GM04503 (cell line): ENCODE results near the gene MTHFS.
"Not testable (repeated sequence)": the region's sequence is repeated elsewhere in the genome, so short reads cannot be mapped to it uniquely, and the experiment has no call there.

Source experiments
- DNase-seq: peaks from one replicate; pipeline ENCODE4 v3.0.0-alpha.2; 2012; ENCODE audit warnings: low read depth

The MTHFS gene

GRCh38 chr15:79915776-79916501, 19.1 kb upstream of the MTHFS start:
- not testable (repeated sequence) for DNase-seq

- DNase-seq, result no peak
These were observed 17.9 kb upstream of the MTHFS start for GRCh38 chr15:79914728-79915127.

DNA sequence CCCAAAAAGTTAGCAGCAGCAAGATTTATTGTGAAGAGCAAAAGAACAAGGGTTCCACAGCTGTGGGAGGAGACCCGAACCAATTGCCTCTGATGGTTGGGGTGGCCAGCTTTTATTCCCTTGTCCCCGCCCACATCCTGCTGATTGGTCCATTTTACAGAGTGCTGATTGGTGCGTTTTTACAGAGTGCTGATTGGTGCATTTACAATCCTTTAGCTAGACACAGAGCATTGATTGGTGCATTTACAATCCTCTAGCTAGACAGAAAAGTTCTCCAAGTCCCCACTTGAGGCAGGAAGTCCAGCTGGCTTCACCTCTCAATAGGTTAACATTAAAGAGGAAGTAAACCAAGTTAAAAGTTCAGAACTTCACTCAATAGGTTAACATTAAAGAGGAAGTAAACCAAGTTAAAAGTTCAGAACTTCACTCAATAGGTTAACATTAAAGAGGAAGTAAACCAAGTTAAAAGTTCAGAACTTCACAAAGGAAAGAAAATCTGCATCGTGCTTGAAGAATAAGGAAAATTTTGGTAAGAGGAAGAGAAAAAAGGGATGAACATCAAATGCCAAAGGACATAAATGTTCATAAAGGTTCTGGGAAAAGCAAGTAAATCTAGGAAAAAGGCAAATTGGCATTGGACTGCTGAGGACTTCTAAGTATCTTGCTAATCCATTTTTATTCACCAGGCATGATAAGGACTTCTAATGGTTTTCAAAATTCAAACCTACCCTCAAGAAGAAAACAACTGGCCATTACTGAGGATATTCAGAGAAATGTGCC, 12.9 kb upstream of the MTHFS start:
- not testable (repeated sequence) for DNase-seq

DNA sequence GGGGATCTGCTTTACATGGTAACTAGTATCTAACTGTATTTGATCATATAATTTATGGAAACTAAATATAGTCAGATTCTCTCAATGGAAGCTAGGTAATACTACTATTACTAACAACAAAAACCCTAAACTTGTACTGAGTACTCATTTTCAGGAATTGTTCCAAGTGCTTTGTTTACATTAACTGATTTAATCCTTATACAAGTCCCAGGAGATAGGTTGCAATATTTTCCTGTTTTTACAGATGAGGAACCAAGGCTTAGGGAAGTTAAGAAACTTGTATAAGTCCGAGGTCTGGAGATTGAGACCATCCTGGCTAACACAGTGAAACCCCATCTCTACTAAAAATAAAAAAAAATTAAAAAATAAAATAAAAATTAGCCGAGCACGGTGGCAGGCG, 7.5 kb upstream of the MTHFS start:
- DNase-seq, result no peak

- DNase-seq, result no peak
These were observed 6.8 kb upstream of the MTHFS start for GRCh38 chr15:79903626-79904025.

- DNase-seq, result no peak
These were observed 6.3 kb upstream of the MTHFS start for GRCh38 chr15:79903144-79903543.

DNA sequence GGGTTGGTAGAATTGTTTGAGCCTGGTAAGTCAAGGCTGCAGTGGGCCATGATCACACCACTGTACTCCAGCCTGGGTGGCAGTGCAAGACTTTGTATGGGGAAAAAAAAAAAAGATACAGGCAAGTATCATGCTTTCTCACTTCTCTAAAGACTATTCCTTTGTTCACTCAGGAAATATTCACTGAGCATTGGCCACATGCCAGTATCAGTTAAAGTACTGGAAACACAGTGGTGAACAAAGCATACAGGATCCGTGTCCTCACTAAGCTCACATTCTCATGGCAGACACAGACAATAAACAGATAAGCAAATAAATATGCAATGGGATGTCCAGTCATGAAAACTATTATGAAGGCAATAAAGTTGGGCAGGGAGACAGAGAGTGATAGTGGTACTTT, 5.1 kb upstream of the MTHFS start:
- no peak for DNase-seq

GRCh38 chr15:79900818-79901378, 4.1 kb upstream of the MTHFS start:
- DNase-seq, result not testable (repeated sequence)

DNA sequence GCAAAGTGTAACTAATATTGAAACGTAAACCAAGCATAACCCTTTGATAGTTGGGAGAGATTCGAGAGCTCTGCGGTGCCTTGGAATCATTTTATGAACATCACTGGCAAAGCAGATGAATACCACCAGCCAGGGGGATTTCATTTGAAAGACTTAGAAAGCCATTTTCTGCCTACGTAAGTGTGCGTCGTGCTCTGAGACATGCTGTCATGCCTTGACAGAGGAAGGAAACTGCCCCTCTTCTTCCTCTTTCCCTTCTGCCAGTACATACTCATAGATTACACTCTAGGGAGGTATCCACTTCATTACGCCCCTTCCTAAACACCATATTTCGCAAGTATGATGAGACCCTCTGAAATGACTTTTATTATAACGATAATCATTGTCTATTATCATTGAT, 3.3 kb upstream of the MTHFS start:
- no peak for DNase-seq

GRCh38 chr15:79898786-79899185, 2.0 kb upstream of the MTHFS start:
- not testable (repeated sequence) for DNase-seq

DNA sequence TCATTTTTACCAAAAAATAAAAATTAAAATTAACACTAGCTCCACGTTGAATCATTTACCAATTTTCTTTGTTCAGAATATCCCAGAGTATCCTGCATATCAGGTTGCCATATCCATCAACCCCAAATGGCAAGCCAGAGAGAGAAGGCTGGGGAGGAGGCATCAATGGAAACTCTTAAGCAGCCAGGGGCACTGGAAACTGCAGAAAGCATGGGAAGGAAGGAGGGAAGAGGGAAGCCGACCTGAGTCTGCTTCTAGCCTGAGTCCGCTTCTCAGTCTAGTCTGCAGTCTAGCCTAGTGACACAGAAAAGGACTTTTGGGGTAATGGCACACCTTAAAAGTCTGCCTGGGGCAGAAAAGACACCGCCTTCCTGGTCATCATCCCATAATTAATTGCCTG, 1.6 kb upstream of the MTHFS start:
- DNase-seq, result no peak

DNA sequence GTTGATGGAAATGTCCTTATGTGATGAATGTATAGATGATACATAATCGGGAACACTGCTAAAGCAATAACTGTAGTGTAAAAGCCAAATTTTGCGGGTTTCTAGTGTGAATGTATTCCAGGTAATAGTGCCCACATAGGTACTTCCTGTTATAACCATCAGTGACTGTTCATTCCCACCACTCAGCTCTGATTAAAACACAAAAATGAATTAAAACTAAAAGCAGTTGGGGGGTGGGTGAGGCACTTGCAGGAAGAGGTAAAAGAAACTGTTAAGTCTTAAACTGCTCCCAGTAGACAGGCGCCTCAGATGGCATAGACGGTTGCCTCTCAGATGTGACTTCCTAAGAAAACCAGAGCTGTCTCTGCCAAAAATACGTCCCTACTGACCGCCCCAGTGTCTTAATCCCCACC, 893 bp upstream of the MTHFS start:
- no peak for DNase-seq

GRCh38 chr15:79897380-79897678, 515 bp upstream of the MTHFS start:
- no peak for DNase-seq

DNA sequence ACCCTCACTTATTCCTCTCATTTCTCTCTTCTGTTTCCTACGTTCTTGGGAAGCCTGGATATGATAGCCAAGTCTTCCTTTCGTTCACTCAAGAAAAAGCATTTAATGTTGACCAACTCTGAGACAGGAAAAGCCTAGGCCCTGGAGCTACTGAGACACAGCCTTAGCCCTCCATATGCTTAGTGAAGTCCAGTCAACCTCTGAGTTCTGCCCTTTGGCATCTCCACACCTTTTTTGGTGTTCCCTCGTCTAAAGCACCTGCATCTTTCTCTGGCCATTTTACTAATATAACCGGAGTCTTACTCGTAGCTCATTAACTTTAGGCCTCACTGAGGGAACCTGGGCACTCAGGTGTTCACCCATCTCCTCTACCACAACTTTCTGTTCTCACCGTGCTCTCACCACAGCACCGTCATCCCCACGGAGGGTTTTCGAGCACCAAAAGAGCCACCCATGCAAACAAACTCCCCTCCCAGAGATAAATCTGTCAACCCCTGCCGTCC, 632 bp downstream of the MTHFS start:
- DNase-seq, result no peak

- no peak for DNase-seq
These were observed 9.5 kb downstream of the MTHFS start for GRCh38 chr15:79887054-79887930.

GRCh38 chr15:79886124-79886523, 10.7 kb downstream of the MTHFS start:
- no peak for DNase-seq

- no peak for DNase-seq
These were observed 12.6 kb downstream of the MTHFS start for GRCh38 chr15:79884204-79884596.

DNA sequence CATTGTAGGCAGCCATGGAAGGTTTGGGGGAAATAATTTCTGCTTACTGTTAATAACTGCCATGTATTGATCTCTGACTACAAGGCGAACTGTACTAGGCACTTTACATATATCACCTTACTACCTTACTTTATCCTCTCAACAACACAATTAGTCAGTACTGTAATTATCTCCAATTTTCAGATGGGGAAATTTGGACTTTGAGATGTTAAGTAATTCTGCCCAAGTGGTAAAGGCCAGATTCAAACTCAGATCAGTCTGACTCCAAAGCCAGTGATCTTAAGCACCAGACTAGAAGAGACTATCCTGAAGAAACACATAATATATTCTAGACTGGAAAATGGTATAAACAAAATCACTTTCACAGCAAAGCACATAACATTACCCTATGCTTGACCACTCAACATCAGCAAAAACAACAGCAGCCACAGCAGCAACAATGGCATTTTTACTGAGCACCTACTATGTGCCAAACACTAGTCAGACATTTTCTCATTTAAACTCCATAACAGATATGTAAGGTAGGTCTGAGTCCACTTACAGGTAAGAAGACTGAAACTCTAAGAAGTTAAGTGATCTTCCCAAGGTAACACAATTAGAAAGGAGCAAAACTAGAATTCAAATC, 13.1 kb downstream of the MTHFS start:
- no peak for DNase-seq

DNA sequence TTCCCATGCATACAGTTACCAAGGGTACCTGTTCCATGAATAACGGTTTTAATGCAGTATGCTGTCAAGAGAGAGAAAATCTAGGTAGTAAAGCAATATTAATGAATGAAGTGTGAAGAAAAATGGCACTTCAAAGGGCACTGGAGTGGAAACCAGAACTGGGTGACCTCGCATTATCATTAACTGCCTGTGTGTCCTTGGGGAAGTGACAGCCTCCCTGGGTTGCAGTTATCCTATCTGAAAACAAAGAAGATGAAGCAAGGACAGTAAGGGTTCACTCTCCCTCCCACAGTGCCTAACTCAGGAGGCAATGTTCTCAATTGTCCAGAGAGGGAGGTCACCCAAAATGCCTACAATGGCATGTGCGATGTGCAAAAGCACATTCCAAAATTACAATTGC, 15.1 kb downstream of the MTHFS start:
- DNase-seq, result no peak

- no peak for DNase-seq
These were observed 15.6 kb downstream of the MTHFS start for GRCh38 chr15:79881254-79881653.

- no peak for DNase-seq
These were observed 18.6 kb downstream of the MTHFS start for GRCh38 chr15:79878078-79878705.
